Trophoblast cell (in vitro differentiated cells and primary cell): ENCODE data around the gene AQP11.
"Not testable (repeated sequence)": the region's sequence is repeated elsewhere in the genome, so short reads cannot be mapped to it uniquely, and the experiment has no call there.

Source experiments
- DNase-seq, 2 donors: peaks; one replicate each; pipeline ENCODE4 v3.0.0-alpha.2; 2016
- H2AFZ ChIP-seq: 2 replicates; pipeline ENCODE4 v1.6.1; 2013; ENCODE audit warnings: low read length, moderate library complexity, mild to moderate bottlenecking; ENCODE audit not compliant: insufficient read depth, poor library complexity
- H2AK5ac ChIP-seq: 2 replicates; pipeline ENCODE4 v1.6.1; 2013; ENCODE audit warnings: mild to moderate bottlenecking, low read length
- H2BK120ac ChIP-seq: 2 replicates; pipeline ENCODE4 v1.6.1; 2013; ENCODE audit warnings: low read length, mild to moderate bottlenecking, moderate library complexity; ENCODE audit not compliant: insufficient read depth, poor library complexity
- H2BK12ac ChIP-seq: 2 replicates; pipeline ENCODE4 v1.6.1; 2013; ENCODE audit warnings: mild to moderate bottlenecking, low read length, moderate library complexity
- H2BK5ac ChIP-seq: 2 replicates; pipeline ENCODE4 v1.6.1; 2013; ENCODE audit warnings: low read length, low read depth, moderate library complexity, mild to moderate bottlenecking; ENCODE audit not compliant: poor library complexity
- H3K14ac ChIP-seq: 2 replicates; pipeline ENCODE4 v1.6.1; 2013; ENCODE audit warnings: mild to moderate bottlenecking, low read length
- H3K18ac ChIP-seq: 2 replicates; pipeline ENCODE4 v1.6.1; 2013; ENCODE audit warnings: mild to moderate bottlenecking, low read length
- H3K23ac ChIP-seq: 2 replicates; pipeline ENCODE4 v1.6.1; 2013; ENCODE audit warnings: low read length
- H3K27ac ChIP-seq: 2 replicates; pipeline ENCODE4 v1.5.1; 2013; ENCODE audit warnings: low read depth, mild to moderate bottlenecking, inconsistent platforms, low read length, moderate library complexity
- H3K27me3 ChIP-seq: 2 replicates; pipeline ENCODE4 v1.6.1; 2013; ENCODE audit warnings: inconsistent platforms, mild to moderate bottlenecking, low read length, moderate library complexity; ENCODE audit not compliant: insufficient read depth
- H3K36me3 ChIP-seq, 2 experiments: 1 replicate in 1 of 2; 2 replicates in 1 of 2; pipeline ENCODE4 v1.6.1; 2013; ENCODE audit warnings: low read length in 2 of 2, mild to moderate bottlenecking in 2 of 2, moderate library complexity in 1 of 2; ENCODE audit not compliant: insufficient read depth in 2 of 2, control insufficient read depth in 1 of 2
- H3K4ac ChIP-seq: 2 replicates; pipeline ENCODE4 v1.6.1; 2013; ENCODE audit warnings: low read depth, mild to moderate bottlenecking, low read length, moderate library complexity
- H3K4me1 ChIP-seq, 2 experiments: 1 replicate in 1 of 2; 2 replicates in 1 of 2; pipeline ENCODE4 v1.6.1; 2013; ENCODE audit warnings: low read length in 2 of 2, mild to moderate bottlenecking in 2 of 2, moderate library complexity in 1 of 2; ENCODE audit not compliant: insufficient read depth in 2 of 2, control insufficient read depth in 1 of 2
- H3K4me2 ChIP-seq: 2 replicates; pipeline ENCODE4 v1.6.1; 2013; ENCODE audit warnings: inconsistent platforms, mild to moderate bottlenecking, low read length, moderate library complexity
- H3K4me3 ChIP-seq: 2 replicates; pipeline ENCODE4 v1.5.1; 2013; ENCODE audit warnings: mild to moderate bottlenecking, low read depth, low read length, inconsistent platforms
- H3K79me1 ChIP-seq: one replicate; pipeline ENCODE4 v1.6.1; 2013; ENCODE audit warnings: low read length
- H3K79me2 ChIP-seq: 2 replicates; pipeline ENCODE4 v1.6.1; 2013; ENCODE audit warnings: low read length, mild to moderate bottlenecking; ENCODE audit not compliant: control insufficient read depth, insufficient read depth, poor library complexity
- H3K9ac ChIP-seq: 2 replicates; pipeline ENCODE4 v1.6.1; 2013; ENCODE audit warnings: mild to moderate bottlenecking, low read length
- H3K9me3 ChIP-seq: 2 replicates; pipeline ENCODE4 v1.6.1; 2013; ENCODE audit warnings: low read depth, mild to moderate bottlenecking, control low read depth, inconsistent platforms, low read length; ENCODE audit not compliant: insufficient read depth
- H4K12ac ChIP-seq: 2 replicates; pipeline ENCODE4 v1.6.1; 2013; ENCODE audit warnings: low read depth, mild to moderate bottlenecking, low read length, moderate library complexity
- H4K8ac ChIP-seq: 2 replicates; pipeline ENCODE4 v1.6.1; 2013; ENCODE audit warnings: low read depth, mild to moderate bottlenecking, low read length, moderate library complexity
- H4K91ac ChIP-seq: one replicate; pipeline ENCODE4 v1.6.1; 2013; ENCODE audit warnings: low read depth, mild to moderate bottlenecking, low read length, moderate library complexity
- WGBS: extraction: QIAGEN DNeasy Blood & Tissue Kit; methylation state at CpG from one replicate; pipeline ENCODE4 v1.1.7; 2013; ENCODE audit warnings: missing lambda C conversion rate; ENCODE audit not compliant: insufficient read length, insufficient coverage; ENCODE audit errors: extremely low coverage; 5-methylcytosine and 5-hydroxymethylcytosine counted together

The AQP11 gene

DNA sequence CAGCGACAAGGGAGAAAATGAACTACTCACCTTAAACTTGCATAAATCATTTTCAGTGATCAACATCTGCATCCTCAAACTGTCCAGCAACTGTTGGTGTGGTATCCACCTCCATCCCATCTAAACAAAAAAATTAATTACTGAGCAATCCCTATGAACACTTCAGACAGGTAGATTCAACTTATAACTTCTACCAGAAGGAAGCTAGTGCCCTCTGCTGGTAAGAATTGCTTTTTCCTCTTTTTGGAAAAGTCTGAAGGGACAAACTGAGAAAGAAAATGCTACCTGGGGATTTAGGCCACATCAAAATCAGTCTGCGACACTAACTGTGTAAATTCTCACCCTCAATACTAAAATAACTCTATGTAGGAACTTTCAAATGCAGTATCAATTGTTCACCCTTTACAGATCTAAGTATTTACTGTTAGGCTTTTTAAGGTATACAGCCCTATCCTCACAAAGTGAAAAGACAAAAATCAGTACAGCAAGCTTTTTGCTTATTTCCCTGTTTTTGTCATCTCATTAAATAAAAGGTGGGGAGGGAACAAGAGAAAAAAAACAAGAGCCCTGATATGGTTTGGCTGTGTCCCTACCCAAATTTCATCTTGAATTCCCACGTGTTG lies 29.9 kb downstream of the AQP11 start:
- no CpG with 5 or more reads among the region's 3 CpGs for WGBS

GRCh38 chr11:77630157-77630710 lies 40.5 kb downstream of the AQP11 start:
- no peak overlapping the region for H3K23ac ChIP-seq
- H2AFZ ChIP-seq, result no peak overlapping the region
- no peak overlapping the region for H3K18ac ChIP-seq
- H3K4me3 ChIP-seq, result no peak overlapping the region
- no peak overlapping the region for H3K4me2 ChIP-seq
- H2BK12ac ChIP-seq, result no peak overlapping the region
- H3K36me3 ChIP-seq, result peaks cover 1 to 6% of the 10 kb centered on the region in 2 experiments
- no peaks in the 10 kb centered on the region for H3K79me1 ChIP-seq
- DNase-seq, result no peak
- H4K91ac ChIP-seq, result no peak overlapping the region
- no peaks in the 10 kb centered on the region for H3K79me2 ChIP-seq
- H2AK5ac ChIP-seq, result no peak overlapping the region
- H2BK120ac ChIP-seq, result no peak overlapping the region
- no peak overlapping the region for H4K8ac ChIP-seq
- peaks cover 1% of the 10 kb centered on the region for H3K9me3 ChIP-seq
- H3K14ac ChIP-seq, result no peak overlapping the region
- no peak overlapping the region for H4K12ac ChIP-seq
- H3K4me1 ChIP-seq, result no peaks in the 10 kb centered on the region
- no CpG with 5 or more reads among the region's 4 CpGs for WGBS
- H3K9ac ChIP-seq, result no peak overlapping the region
- H2BK5ac ChIP-seq, result no peak overlapping the region
- H3K27ac ChIP-seq, result no peak overlapping the region
- no peaks in the 10 kb centered on the region for H3K27me3 ChIP-seq
- H3K4ac ChIP-seq, result no peak overlapping the region

More for the DNA sequence above, 29.9 kb downstream of the AQP11 start:
- Histone ChIP-seq H3K4me1 (no peaks in the 10 kb centered on the region), H2AFZ (no peak overlapping the region), H4K91ac (no peak overlapping the region), H4K12ac (no peak overlapping the region), H3K4me2 (no peak overlapping the region), H3K14ac (no peak overlapping the region), H3K9ac (no peak overlapping the region), H3K9me3 (no peaks in the 10 kb centered on the region), H2BK5ac (no peak overlapping the region), H3K79me1 (no peaks in the 10 kb centered on the region), H3K18ac (no peak overlapping the region), H3K79me2 (no peaks in the 10 kb centered on the region), H3K4me3 (no peak overlapping the region), H4K8ac (no peak overlapping the region), H3K27ac (no peak overlapping the region), H2BK12ac (no peak overlapping the region), H2AK5ac (no peak overlapping the region), H2BK120ac (no peak overlapping the region), H3K4ac (no peak overlapping the region), H3K23ac (no peak overlapping the region), H3K36me3 (peaks cover 17 to 28% of the 10 kb centered on the region in 2 experiments), H3K27me3 (no peaks in the 10 kb centered on the region)
- peak; percentile 30 to 92 for DNase-seq

GRCh38 chr11:77633926-77634325 lies 44.2 kb downstream of the AQP11 start:
- H3K4ac ChIP-seq, H3K4me1 ChIP-seq, H3K27me3 ChIP-seq, H2BK5ac ChIP-seq, H3K18ac ChIP-seq, H3K36me3 ChIP-seq, H3K79me1 ChIP-seq, H3K4me2 ChIP-seq, H3K4me3 ChIP-seq, H2BK120ac ChIP-seq, H3K9ac ChIP-seq, H4K12ac ChIP-seq, H3K79me2 ChIP-seq, H4K91ac ChIP-seq, H2AK5ac ChIP-seq, H4K8ac ChIP-seq, H2BK12ac ChIP-seq, H3K9me3 ChIP-seq, H3K14ac ChIP-seq, H3K27ac ChIP-seq, H3K23ac ChIP-seq, H2AFZ ChIP-seq: not testable (repeated sequence)
- WGBS, result no CpG with 5 or more reads among the region's 5 CpGs
- peak in 1 of 2 donors; percentile 27 for DNase-seq

DNA sequence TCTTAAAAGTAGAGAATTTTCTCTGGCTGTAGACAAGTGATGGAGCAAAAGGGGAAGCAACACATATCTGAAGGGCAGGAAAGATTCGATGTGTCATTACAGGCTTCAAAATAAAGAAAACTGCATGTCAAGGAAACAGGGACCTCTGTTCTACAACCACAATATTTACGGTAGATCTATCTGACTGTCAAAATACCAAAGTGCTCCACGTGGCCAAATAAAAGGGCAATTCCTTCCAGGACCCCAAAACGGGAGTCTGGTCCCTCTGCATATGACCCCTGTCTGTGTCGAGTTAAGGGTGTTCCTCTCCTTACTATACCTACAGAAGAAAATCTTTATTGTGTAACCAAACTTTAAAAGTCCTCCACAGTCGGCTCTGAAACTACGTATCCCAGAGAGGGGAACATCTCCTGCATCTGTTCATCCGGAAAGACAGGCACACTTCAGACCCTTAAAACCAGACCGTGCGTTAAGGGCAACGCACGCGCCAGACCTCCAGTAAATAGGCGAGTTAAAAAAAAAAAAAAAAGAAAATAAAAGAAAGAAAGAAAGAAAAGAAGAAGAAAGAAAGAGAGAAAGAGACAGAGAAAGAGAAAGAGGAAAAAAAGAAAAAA lies 47.1 kb downstream of the AQP11 start:
- Histone ChIP-seq H2BK120ac (no peak overlapping the region), H3K9me3 (peaks cover 1% of the 10 kb centered on the region), H2AFZ (no peak overlapping the region), H3K14ac (no peak overlapping the region), H3K79me2 (peaks cover 2% of the 10 kb centered on the region), H4K91ac (no peak overlapping the region), H3K27me3 (no peaks in the 10 kb centered on the region), H3K27ac (no peak overlapping the region), H3K4me2 (peak overlapping the region; percentile 66), H2BK12ac (no peak overlapping the region), H3K36me3 (peaks cover 1 to 2% of the 10 kb centered on the region in 2 experiments), H4K8ac (no peak overlapping the region), H3K9ac (no peak overlapping the region), H3K4me1 (peaks cover 5 to 6% of the 10 kb centered on the region in 2 experiments), H3K18ac (no peak overlapping the region), H2BK5ac (no peak overlapping the region), H3K79me1 (peaks cover 9% of the 10 kb centered on the region), H3K4me3 (no peak overlapping the region), H3K4ac (peak overlapping the region; percentile 72), H4K12ac (no peak overlapping the region), H3K23ac (no peak overlapping the region), H2AK5ac (no peak overlapping the region)
- no CpG with 5 or more reads among the region's 14 CpGs for WGBS
- no peak for DNase-seq
